GM20000 (cell line): Measurements from ENCODE around the gene BRPF1.

ENCODE experiments used
- DNase-seq: peaks from one replicate; pipeline ENCODE4 v3.0.0; 2012; ENCODE audit warnings: low spot score
- CTCF ChIP-seq: IDR thresholded peaks from 2 replicates; pipeline ENCODE4 v1.5.1; 2012; ENCODE audit warnings: mild to moderate bottlenecking, control low read depth; ENCODE audit errors: extremely low read depth, missing control alignments

The BRPF1 gene

GRCh38 chr3:9701711-9702110, 29.8 kb upstream of the BRPF1 start:
- no peak for DNase-seq
- no peak for TF ChIP-seq CTCF

GRCh38 chr3:9703240-9703639, 28.3 kb upstream of the BRPF1 start:
- no peak for DNase-seq
- TF ChIP-seq CTCF: no peak

GRCh38 chr3:9703736-9704346, 27.7 kb upstream of the BRPF1 start, which contains the start of gene CPNE9:
CPNE9 (plus strand) TSS chr3:9703833; CDS start chr3:9703997, 164 bp downstream.
- DNase-seq: peak; percentile 47
- no peak for TF ChIP-seq CTCF

- peak; percentile 68 for DNase-seq
- no peak for TF ChIP-seq CTCF
These were observed 26.9 kb upstream of the BRPF1 start for GRCh38 chr3:9704347-9705322.

- no peak for DNase-seq
- no peak for TF ChIP-seq CTCF
These were observed 21.3 kb upstream of the BRPF1 start for GRCh38 chr3:9710174-9710739.

GRCh38 chr3:9712415-9712814, 19.1 kb upstream of the BRPF1 start:
- DNase-seq: no peak
- no peak for TF ChIP-seq CTCF

- no peak for DNase-seq
- TF ChIP-seq CTCF: no peak
These were observed 18.4 kb upstream of the BRPF1 start for GRCh38 chr3:9713142-9713541.
